ENCODE data around the gene EIF3L.
"Not testable (repeated sequence)": the region's sequence is repeated elsewhere in the genome, so short reads cannot be mapped to it uniquely, and the experiment has no call there.

Gene EIF3L

DNA sequence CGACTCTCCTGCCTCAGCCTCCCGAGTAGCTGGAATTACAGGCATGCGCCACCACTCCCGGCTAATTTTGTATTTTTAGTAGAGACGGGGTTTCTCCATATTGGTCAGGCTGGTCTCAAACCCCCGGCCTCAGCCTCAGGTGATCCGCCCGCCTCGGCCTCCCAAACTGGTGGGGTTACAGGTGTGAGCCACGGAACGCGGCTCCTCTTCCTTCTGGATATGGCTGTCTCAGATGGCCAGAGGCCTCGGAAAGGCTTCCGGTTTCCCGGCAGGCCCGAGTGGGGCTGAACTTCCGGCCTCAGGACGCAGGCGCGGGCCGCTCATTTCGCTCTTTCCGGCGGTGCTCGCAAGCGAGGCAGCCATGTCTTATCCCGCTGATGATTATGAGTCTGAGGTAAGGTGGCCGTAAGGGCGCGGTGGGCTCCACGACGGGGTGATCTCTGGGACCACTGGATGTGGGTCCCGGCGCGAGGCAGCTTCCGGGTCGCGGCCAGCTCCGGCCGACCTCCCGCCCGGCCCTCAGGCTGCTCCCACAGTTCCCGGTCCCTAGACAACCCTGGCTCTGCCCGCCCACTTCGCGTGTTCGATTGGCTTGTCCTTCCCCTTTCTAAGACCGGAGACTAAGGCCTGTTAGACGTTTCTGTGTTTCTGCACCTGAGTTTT lies at the start of gene EIF3L:
TSS of gene EIF3L (plus strand) at position 331 of the 663 bp plus-strand sequence. CDS start at position 362, 31 bp downstream.
- DNase-seq, result peak; percentile 69

- DNase-seq, result not testable (repeated sequence)
Measured at GRCh38 chr22:37799979-37800378, 49.2 kb upstream of the EIF3L start.

DNA sequence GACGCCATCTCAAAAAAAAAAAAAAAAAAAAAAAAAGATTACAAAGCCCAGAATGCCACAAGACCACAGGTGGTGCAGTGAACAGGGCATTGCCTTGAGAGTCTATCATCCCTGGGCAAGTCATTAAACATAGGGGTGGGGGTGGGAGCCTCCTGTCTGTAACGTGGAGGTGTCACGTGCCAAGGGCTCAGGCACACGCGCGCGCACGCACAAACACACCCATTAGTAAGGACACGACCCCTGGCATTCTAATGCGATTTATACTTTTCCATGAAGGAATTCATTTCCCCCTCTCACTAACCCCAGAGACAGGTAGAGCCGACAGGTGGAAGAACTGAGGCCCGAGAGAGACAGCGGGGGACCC lies 47.3 kb upstream of the EIF3L start:
- no peak for DNase-seq

DNA sequence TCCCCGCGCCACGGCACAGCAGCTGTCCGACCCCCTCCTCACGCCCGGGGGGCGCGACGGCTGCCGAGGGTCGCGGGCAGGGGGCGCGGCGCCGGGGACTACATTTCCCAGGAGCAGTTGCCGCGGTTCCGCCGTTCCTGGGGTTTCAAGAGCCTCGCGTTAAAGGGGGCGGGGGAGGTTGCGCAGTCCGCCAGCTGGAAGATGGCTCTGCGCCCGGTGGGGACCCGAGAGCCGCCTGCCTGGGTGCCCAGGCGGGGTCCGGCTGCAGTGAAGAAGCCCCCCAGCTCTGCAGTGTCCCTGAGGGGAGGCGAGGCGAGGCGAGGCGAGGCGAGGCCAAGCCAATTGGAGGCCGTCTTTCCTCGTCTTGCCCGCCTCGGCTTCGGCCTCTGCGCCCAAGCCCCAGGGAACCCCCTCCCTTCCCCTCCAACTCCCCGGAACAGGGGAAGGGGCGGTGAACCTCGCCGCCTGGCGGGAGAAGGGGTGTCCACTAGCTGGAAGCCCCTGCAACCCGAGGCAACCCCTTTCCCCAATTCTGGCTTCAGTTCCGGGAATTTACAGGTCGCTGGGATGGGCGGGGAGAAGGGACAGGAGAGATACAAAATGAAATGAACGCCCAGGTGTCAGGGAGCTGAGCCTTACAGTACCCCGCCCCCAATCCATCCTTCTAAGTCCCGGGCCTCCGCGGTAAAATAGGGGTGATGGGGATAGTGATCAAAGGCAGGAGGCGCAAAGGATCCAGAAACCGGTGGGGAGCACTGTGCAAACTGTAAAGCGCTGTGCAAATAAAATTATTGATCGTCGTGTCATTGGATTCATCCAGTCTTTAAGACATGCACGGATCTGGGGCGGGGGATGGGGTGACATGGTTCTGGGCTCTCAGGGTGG lies 46.7 kb upstream of the EIF3L start:
- no peak for DNase-seq

- DNase-seq, result no peak
Measured at GRCh38 chr22:37803195-37803638, 46.0 kb upstream of the EIF3L start.

GRCh38 chr22:37803639-37804351 lies 45.4 kb upstream of the EIF3L start:
- DNase-seq, result no peak

- DNase-seq, result no peak
Measured at GRCh38 chr22:37804352-37804880, 44.8 kb upstream of the EIF3L start.

- DNase-seq, result no peak
Measured at GRCh38 chr22:37804881-37805809, 44.1 kb upstream of the EIF3L start.

GRCh38 chr22:37805810-37806277 lies 43.4 kb upstream of the EIF3L start:
- no peak for DNase-seq

DNA sequence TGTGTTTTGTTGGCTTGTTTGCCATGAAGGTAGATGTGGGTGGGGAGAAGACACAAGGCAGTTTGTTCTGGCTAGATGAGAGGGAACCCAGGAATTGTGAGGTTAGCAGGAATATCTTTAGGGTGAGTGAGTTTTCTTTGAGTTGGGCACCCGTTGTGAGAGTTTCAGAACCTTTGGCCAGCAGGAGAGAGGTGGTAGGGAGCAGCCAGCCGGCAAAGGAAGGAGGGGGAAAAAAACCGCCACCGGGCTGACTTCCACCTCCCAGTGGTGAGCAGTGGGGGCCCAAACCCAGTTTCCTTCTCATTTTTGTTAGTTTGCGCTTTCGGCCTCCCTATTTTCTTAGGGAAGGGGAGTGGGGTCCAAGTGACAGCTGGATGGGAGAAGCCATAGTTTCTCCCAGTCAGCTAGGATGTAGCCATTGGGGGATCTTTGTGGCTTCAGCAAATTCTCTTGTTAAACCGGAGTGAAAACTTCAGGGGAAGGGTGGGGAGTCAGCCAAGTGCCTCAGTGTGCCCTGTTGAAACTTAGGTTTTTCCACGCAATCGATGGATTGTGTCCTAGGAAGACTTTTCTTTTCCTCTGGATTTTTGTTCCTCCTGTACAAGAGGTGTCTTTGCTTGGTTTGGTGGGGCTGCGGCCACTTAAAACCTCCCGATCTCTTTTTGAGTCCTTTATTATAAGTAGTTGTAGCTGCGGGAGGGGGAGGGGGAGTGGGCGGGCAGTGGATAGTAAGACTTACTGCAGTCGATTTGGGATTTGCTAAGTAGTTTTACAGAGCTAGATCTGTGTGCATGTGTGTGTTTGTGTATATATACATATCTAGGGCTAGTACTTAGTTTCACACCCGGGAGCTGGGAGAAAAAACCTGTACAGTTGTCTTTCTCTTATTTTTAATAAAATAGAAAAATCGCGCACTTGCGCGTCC lies 42.5 kb upstream of the EIF3L start:
- DNase-seq, result no peak

GRCh38 chr22:37807410-37808293 lies 41.6 kb upstream of the EIF3L start, which contains the start of gene GCAT:
Gene GCAT, plus strand, starts transcription at chr22:37807934. Its CDS starts 34 bp downstream, at chr22:37807968.
- peak; percentile 91 for DNase-seq

- no peak for DNase-seq
Measured at GRCh38 chr22:37808294-37808657, 40.9 kb upstream of the EIF3L start.

- DNase-seq, result no peak
Measured at GRCh38 chr22:37809672-37810333, 39.4 kb upstream of the EIF3L start.

GRCh38 chr22:37811867-37812266 lies 37.4 kb upstream of the EIF3L start:
- no peak for DNase-seq

GRCh38 chr22:37812869-37813678 lies 36.1 kb upstream of the EIF3L start:
- no peak for DNase-seq

DNA sequence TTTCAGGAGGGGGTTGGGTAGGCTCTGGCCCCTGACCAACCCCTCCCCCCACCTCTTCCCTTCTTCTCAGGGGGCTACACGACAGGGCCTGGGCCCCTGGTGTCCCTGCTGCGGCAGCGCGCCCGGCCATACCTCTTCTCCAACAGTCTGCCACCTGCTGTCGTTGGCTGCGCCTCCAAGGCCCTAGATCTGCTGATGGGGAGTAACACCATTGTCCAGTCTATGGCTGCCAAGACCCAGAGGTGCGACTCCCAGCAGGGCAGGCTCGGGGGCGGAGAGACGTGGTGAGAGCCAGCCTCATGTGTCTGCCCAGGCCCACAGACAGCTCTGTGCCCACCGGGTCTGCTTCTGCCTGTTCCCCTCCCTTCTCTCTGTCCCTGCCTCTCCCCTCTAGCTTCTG lies 33.6 kb upstream of the EIF3L start:
- DNase-seq, result no peak

- DNase-seq, result no peak
Measured at GRCh38 chr22:37816543-37817180, 32.6 kb upstream of the EIF3L start.

All from amniotic stem cell (primary cell).